Posterior cingulate gyrus (tissue), 11 donors: Measurements from ENCODE around the gene CTPS2.
"Not testable (repeated sequence)": the region's sequence is repeated elsewhere in the genome, so short reads cannot be mapped to it uniquely, and the experiment has no call there.

ENCODE experiments used
- DNase-seq, 10 donors: peaks; one replicate each; pipeline versions ENCODE4 v3.0.0 to v3.0.0-alpha.2; 2020 to 2021; ENCODE audit warnings: mixed read lengths in 3 of 10
- intact Hi-C: fragments of 100-400 bp; cut with DNase I; formaldehyde crosslinking; loops from one replicate; pipeline ENCODE4 v1.15.1; 2023

Gene CTPS2

GRCh38 chrX:16661495-16661894 lies 51.0 kb downstream of the CTPS2 start:
- DNase-seq: no peak
- intact Hi-C loops: no loop called here

- no peak for DNase-seq
- intact Hi-C loops: no loop called here
Measured at GRCh38 chrX:16659321-16659720, 53.1 kb downstream of the CTPS2 start.

GRCh38 chrX:16658284-16658683 lies 54.2 kb downstream of the CTPS2 start:
- intact Hi-C loops: no loop called here

GRCh38 chrX:16654093-16654492 lies 58.4 kb downstream of the CTPS2 start:
- DNase-seq: no peak
- intact Hi-C loops: no loop called here

More at GRCh38 chrX:16658284-16658683, 54.2 kb downstream of the CTPS2 start:
- no peak for DNase-seq

- intact Hi-C loops: no loop called here
- DNase-seq: no peak
Measured at GRCh38 chrX:16653424-16653823, 59.0 kb downstream of the CTPS2 start.

- intact Hi-C loops: no loop called here
- DNase-seq: no peak
Measured at GRCh38 chrX:16651391-16652024, 61.0 kb downstream of the CTPS2 start.

DNA sequence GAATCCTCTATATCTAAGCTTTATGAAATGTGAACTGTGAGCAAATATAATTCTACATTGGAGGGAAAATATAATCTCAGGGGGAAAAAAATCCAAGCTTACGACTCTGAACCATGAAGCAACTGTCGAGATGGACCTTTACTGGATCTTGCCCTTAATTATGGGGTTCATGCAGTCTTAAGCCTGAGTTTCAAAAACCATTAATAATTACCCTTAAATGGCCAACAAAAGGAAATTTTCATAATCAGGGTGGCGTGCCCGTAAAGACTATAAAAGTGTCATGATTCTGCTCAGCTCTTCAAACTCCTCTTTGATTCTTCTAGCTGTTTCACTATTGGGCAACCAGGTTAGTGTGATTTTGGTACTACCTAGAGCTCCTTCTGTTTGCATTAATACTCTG lies 62.6 kb downstream of the CTPS2 start, which contains the start of gene S100G:
Gene S100G, plus strand, starts transcription at position 301 of the 400 bp plus-strand sequence. CDS start 849 bp downstream, outside the sequence.
- DNase-seq: no peak
- intact Hi-C loops: no loop called here

DNA sequence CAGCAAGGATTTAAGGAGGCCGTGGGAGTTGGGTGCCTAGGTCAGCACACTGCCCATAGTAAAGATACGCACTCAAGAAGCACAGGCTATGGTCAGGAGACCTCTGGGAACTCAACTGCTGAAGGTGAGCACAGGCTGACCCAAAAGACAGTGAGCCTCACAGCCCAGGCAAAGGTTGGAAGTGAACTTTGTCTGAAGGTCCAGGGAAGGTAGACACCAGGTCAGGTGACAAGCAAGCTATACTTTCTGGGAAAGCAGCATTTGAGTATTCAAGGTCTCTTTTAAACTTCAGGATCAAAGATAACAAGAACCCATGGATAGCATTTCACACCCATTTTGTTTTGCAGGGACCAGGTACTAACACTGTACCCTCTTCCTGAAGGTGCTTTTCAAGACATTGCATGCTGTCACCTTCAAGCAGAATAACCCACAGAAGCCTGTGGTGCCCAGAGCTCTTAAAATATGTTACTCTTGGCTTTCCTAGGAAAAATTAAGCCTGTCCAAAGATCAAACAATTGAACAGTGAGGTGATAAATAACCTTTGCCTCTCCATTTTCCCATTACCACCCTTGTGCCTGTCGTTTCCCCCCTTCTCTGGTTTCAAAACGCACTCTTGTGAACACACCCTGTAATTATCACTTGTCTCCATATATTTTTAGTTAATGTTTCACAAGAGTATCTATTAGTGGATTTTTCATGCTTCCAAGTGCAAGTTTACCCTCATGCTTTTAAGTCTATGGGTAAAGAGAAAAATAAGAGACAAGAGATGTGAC lies 65.9 kb downstream of the CTPS2 start:
- DNase-seq: no peak
- intact Hi-C loops: no loop called here

GRCh38 chrX:16643176-16643575 lies 69.3 kb downstream of the CTPS2 start:
- intact Hi-C loops: no loop called here
- DNase-seq: no peak

DNA sequence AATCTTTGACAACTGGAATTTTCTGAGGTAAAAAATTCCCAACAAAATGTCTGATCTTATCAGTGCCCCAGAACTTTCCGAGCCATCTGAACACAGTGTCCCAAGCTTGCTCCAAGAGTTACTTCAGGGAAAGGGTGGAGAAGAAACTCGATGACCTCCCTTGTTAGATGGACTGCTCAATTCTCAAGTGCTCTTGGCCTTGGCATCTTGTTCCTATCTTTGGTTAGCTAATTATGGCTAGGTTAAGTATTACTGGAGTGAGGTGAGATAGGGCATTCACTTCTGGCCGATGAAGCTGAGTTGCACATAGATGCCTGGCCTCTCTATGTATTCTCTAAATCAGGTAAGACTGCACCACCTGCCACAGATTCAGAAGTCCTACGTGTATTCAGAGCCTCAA lies 71.6 kb downstream of the CTPS2 start:
- DNase-seq: no peak
- intact Hi-C loops: no loop called here

GRCh38 chrX:16639966-16640365 lies 72.5 kb downstream of the CTPS2 start:
- DNase-seq: no peak
- intact Hi-C loops: no loop called here

GRCh38 chrX:16638533-16638932 lies 73.9 kb downstream of the CTPS2 start:
- intact Hi-C loops: no loop called here
- DNase-seq: no peak

GRCh38 chrX:16635596-16635995 lies 76.9 kb downstream of the CTPS2 start:
- DNase-seq: no peak
- intact Hi-C loops: no loop called here

- intact Hi-C loops: no loop called here
- DNase-seq: no peak
Measured at GRCh38 chrX:16635040-16635439, 77.4 kb downstream of the CTPS2 start.

- no peak for DNase-seq
Measured at GRCh38 chrX:16633754-16634153, 78.7 kb downstream of the CTPS2 start.

GRCh38 chrX:16629909-16630308 lies 82.6 kb downstream of the CTPS2 start:
- intact Hi-C loops: no loop called here
- DNase-seq: no peak

More at GRCh38 chrX:16633754-16634153, 78.7 kb downstream of the CTPS2 start:
- intact Hi-C loops: no loop called here

DNA sequence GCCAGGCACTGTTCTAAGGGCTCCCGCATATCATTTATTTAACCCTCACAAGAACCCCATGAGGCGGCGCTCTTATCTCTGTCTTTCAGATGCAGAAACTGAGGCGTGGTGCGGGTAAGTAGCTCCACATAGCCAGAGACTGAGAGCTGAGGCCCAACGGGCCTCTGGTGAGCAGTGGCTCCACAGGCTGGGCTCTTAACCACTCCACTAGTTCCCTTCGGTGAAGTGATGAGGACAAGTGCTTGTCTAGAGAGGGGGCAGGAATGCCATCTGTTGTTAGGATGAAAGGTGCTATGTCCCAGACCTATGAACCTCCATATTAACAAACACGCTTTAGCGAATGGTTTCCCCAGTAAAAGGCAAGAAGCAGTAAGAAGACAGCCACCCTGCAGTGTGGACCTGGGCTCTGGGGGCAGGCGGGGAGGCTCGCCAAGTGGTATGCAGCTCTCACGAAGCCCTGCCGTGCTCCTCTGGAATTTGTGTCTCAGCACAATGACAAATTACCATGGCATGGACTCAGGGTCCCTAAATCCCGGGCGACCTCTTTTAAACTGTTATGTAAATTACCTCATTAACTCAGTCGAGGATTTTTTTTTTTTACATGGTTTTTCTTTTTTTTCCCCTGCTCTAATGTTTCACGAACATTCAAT lies 83.4 kb downstream of the CTPS2 start:
- DNase-seq: no peak
- intact Hi-C loops: no loop called here

- DNase-seq, intact Hi-C loops: not testable (repeated sequence)
Measured at GRCh38 chrX:16628511-16628910, 84.0 kb downstream of the CTPS2 start.

- intact Hi-C loops: no loop called here
- no peak for DNase-seq
Measured at GRCh38 chrX:16619024-16619423, 93.4 kb downstream of the CTPS2 start.

- DNase-seq: no peak
- intact Hi-C loops: no loop called here
Measured at GRCh38 chrX:16618422-16618821, 94.0 kb downstream of the CTPS2 start.

GRCh38 chrX:16617382-16617781 lies 95.1 kb downstream of the CTPS2 start:
- no peak for DNase-seq
- intact Hi-C loops: no loop called here
